SU-DHL-6 (cell line): ENCODE data around the gene CHURC1.
A peak's percentile ranks its signal among the peaks of the same experiment; 100 is the strongest.

Experiments used
- H2AFZ ChIP-seq: fragments of 200-600 bp; sonication (generic); 2 replicates; pipeline ENCODE4 v1.6.1; 2014; ENCODE audit warnings: low read depth, mild to moderate bottlenecking, moderate library complexity, mixed read lengths, antibody characterized with exemption, low read length; ENCODE audit not compliant: severe bottlenecking
- H3F3A ChIP-seq: fragments of 200-600 bp; shearing (Covaris generic); 2 replicates; pipeline ENCODE4 v1.6.0; 2016; ENCODE audit warnings: antibody characterized with exemption, mild to moderate bottlenecking; ENCODE audit not compliant: insufficient read depth
- H3K27ac ChIP-seq: fragments of 200-600 bp; sonication (generic); 2 replicates; pipeline ENCODE4 v1.5.1; 2016; ENCODE audit warnings: low read depth, mild to moderate bottlenecking, low read length, moderate library complexity, mixed read lengths
- H3K27me3 ChIP-seq: fragments of 200-600 bp; sonication (generic), shearing (Covaris generic); 2 replicates; pipeline ENCODE4 v1.6.0; 2014; ENCODE audit warnings: mild to moderate bottlenecking, low read length
- H3K36me3 ChIP-seq: fragments of 200-600 bp; sonication (generic); 2 replicates; pipeline ENCODE4 v1.6.1; 2014; ENCODE audit warnings: mild to moderate bottlenecking, low read length, mixed read lengths
- H3K4me2 ChIP-seq: fragments of 300-600, 200-600 bp; shearing (Covaris generic), sonication (generic); 2 replicates; pipeline ENCODE4 v1.6.0; 2014; ENCODE audit warnings: low read length, low read depth, mild to moderate bottlenecking; ENCODE audit not compliant: poor library complexity, severe bottlenecking
- H3K4me3 ChIP-seq: fragments of 200-600 bp; sonication (generic); 2 replicates; pipeline ENCODE4 v1.5.1; 2014; ENCODE audit warnings: antibody characterized with exemption, low read length, mild to moderate bottlenecking, mixed read lengths; ENCODE audit not compliant: insufficient read depth, poor library complexity, severe bottlenecking
- H3K79me2 ChIP-seq: fragments of 200-600 bp; sonication (generic); 2 replicates; pipeline ENCODE4 v1.6.1; 2014; ENCODE audit warnings: mild to moderate bottlenecking, low read length, moderate library complexity; ENCODE audit not compliant: insufficient read depth
- H3K9ac ChIP-seq: fragments of 200-600 bp; sonication (generic); 2 replicates; pipeline ENCODE4 v1.7.0; 2014; ENCODE audit warnings: mild to moderate bottlenecking, low read length
- H3K9me2 ChIP-seq: fragments of 200-600 bp; sonication (generic); replicated peaks from 2 replicates; pipeline ENCODE4 v1.6.1; 2014; ENCODE audit warnings: low read length; ENCODE audit not compliant: insufficient read depth
- H3K9me3 ChIP-seq: fragments of 200-600 bp; sonication (generic); 2 replicates; pipeline ENCODE4 v1.6.1; 2014; ENCODE audit warnings: low read length, mixed read lengths; ENCODE audit not compliant: insufficient read depth
- H4K20me1 ChIP-seq: fragments of 200-600 bp; sonication (generic); 2 replicates; pipeline ENCODE4 v1.6.1; 2014; ENCODE audit warnings: low read depth, mild to moderate bottlenecking, antibody characterized with exemption, low read length, moderate library complexity, mixed read lengths
- CTCF ChIP-seq: fragments of 200-600 bp; sonication (generic); IDR thresholded peaks from one replicate; pipeline ENCODE4 v1.5.1; 2017; ENCODE audit warnings: antibody characterized with exemption, mild to moderate bottlenecking, low read length, moderate library complexity; ENCODE audit not compliant: insufficient read depth, poor library complexity, severe bottlenecking
- EZH2phosphoT487 ChIP-seq: fragments of 200-600 bp; sonication (generic), shearing (Covaris generic); conservative IDR thresholded peaks from 2 replicates; pipeline ENCODE4 v1.6.1; 2018; ENCODE audit warnings: mild to moderate bottlenecking, antibody characterized with exemption, low read length, moderate library complexity, mixed read lengths

Gene CHURC1

GRCh38 chr14:64880221-64881121, 33.8 kb upstream of the CHURC1 start:
- H3K79me2 ChIP-seq, result no peaks in the 10 kb centered on the region
- H3K9me3 ChIP-seq, result no peaks in the 10 kb centered on the region
- H3K27ac ChIP-seq, result no peak overlapping the region
- H3K36me3 ChIP-seq, result no peaks in the 10 kb centered on the region
- peak overlapping the region; percentile 100 for H2AFZ ChIP-seq
- H3F3A ChIP-seq, result no peaks in the 10 kb centered on the region
- H3K9ac ChIP-seq, result peak overlapping the region; percentile 67
- H4K20me1 ChIP-seq, result no peaks in the 10 kb centered on the region
- H3K9me2 ChIP-seq, result no peaks in the 10 kb centered on the region
- no peaks in the 10 kb centered on the region for H3K27me3 ChIP-seq
- H3K4me2 ChIP-seq, result peak overlapping the region; percentile 96
- no peak for TF ChIP-seq EZH2phosphoT487
- TF ChIP-seq CTCF, result no peak
- peak overlapping the region; percentile 92 for H3K4me3 ChIP-seq

- Histone ChIP-seq H3K27me3 (no peaks in the 10 kb centered on the region), H3K4me2 (no peak overlapping the region)
- TF ChIP-seq EZH2phosphoT487 (no peak), CTCF (no peak)
These were observed 28.7 kb upstream of the CHURC1 start for GRCh38 chr14:64885559-64885958.

GRCh38 chr14:64889352-64889751, 24.9 kb upstream of the CHURC1 start:
- Histone ChIP-seq H3F3A (no peaks in the 10 kb centered on the region), H3K9ac (no peak overlapping the region), H3K4me2 (no peak overlapping the region), H4K20me1 (no peaks in the 10 kb centered on the region; the same call in 1 of the 2 replicates), H3K9me2 (no peaks in the 10 kb centered on the region), H3K79me2 (no peaks in the 10 kb centered on the region), H3K4me3 (no peak overlapping the region), H3K36me3 (no peaks in the 10 kb centered on the region), H3K9me3 (no peaks in the 10 kb centered on the region), H3K27me3 (no peaks in the 10 kb centered on the region), H2AFZ (no peak overlapping the region), H3K27ac (no peak overlapping the region)
- no peak for TF ChIP-seq CTCF
- no peak for TF ChIP-seq EZH2phosphoT487

More at GRCh38 chr14:64885559-64885958, 28.7 kb upstream of the CHURC1 start:
- Histone ChIP-seq H2AFZ (no peak overlapping the region), H3K79me2 (no peaks in the 10 kb centered on the region), H3K4me3 (no peak overlapping the region), H3F3A (no peaks in the 10 kb centered on the region), H3K9me2 (no peaks in the 10 kb centered on the region), H4K20me1 (no peaks in the 10 kb centered on the region; the same call in 1 of the 2 replicates), H3K36me3 (no peaks in the 10 kb centered on the region), H3K9ac (no peak overlapping the region), H3K9me3 (no peaks in the 10 kb centered on the region), H3K27ac (no peak overlapping the region)
